Endothelial cell of umbilical vein (primary cell): Measurements from ENCODE around the gene COQ4. TPM values are rescaled to one million over a fixed set of nuclear protein-coding genes. Genes with fewer than 3 reads are reported as not detected.

Source experiments
- BruUV-seq: library from RNA; stranded (reverse); fragments of 400-500 nt; replicated peaks from 2 replicates; lab custom pipeline; 2021; lab: Mats Ljungman, UMichigan
- CTCF ChIA-PET: fragments of 300-600, 350-600 bp; sonication (Branson Sonifier 250); formaldehyde crosslinking; loops from one replicate; lab custom pipeline; 2021; ENCODE audit warnings: antibody characterized with exemption, inconsistent platforms; lab: Charles Lee
- POLR2A ChIA-PET: fragments of 300-600, 350-600 bp; sonication (Branson Sonifier 250); formaldehyde crosslinking; loops from one replicate; lab custom pipeline; 2021; ENCODE audit warnings: antibody characterized with exemption, inconsistent platforms; lab: Charles Lee
- DNase-seq: peaks from one replicate; pipeline ENCODE4 v3.0.0-alpha.2; 2011; ENCODE audit warnings: low read depth, low spot score
- FAIRE-seq: peaks from 2 replicates; lab custom pipeline; 2011; peaks lifted over from hg19 to GRCh38; lab: Jason Lieb, UNC
- H2AFZ ChIP-seq: 2 replicates; pipeline ENCODE4 v1.6.0; 2012; ENCODE audit warnings: low read depth, low read length, control low read depth, inconsistent platforms
- H3K27ac ChIP-seq: 2 replicates; pipeline ENCODE4 v1.5.1; 2011; ENCODE audit warnings: low read depth, mild to moderate bottlenecking, control low read depth, low read length, moderate library complexity; ENCODE audit not compliant: insufficient read depth
- H3K27me3 ChIP-seq, 2 experiments: 2 replicates each; pipeline versions ENCODE4 v1.6.0 to v1.6.1; 2011; ENCODE audit warnings: low read length in 2 of 2, mixed read lengths in 1 of 2; ENCODE audit not compliant: control insufficient read depth in 2 of 2, insufficient read depth in 2 of 2
- H3K36me3 ChIP-seq, 2 experiments: 2 replicates in 1 of 2; 3 replicates in 1 of 2; pipeline ENCODE4 v1.5.1; 2011; ENCODE audit warnings: low read length in 2 of 2, mild to moderate bottlenecking in 1 of 2, moderate library complexity in 1 of 2; ENCODE audit not compliant: control insufficient read depth in 2 of 2, insufficient read depth in 2 of 2; ENCODE audit errors: extremely low read depth in 1 of 2
- H3K4me1 ChIP-seq: 3 replicates; pipeline ENCODE4 v1.5.1; 2011; ENCODE audit warnings: mild to moderate bottlenecking, low read length; ENCODE audit not compliant: control insufficient read depth, insufficient read depth; ENCODE audit errors: extremely low read depth
- H3K4me2 ChIP-seq: 2 replicates; pipeline ENCODE4 v1.6.1; 2011; ENCODE audit warnings: low read length, control low read depth, mixed read lengths; ENCODE audit not compliant: insufficient read depth
- H3K4me3 ChIP-seq, 3 experiments: fragments of 200-600 bp in 1 of 3; sonication (generic), shearing (Covaris generic) in 1 of 3; replicated peaks in 1 of 3; 2 replicates each; pipeline ENCODE4 v1.5.1; 2011 to 2016; ENCODE audit warnings: control low read depth in 3 of 3, low read length in 3 of 3, mild to moderate bottlenecking in 2 of 3, inconsistent platforms in 1 of 3, low read depth in 1 of 3, moderate library complexity in 1 of 3; ENCODE audit not compliant: insufficient read depth in 1 of 3
- H3K79me2 ChIP-seq: 2 replicates; pipeline ENCODE4 v1.6.0; 2012; ENCODE audit warnings: low read length, inconsistent platforms; ENCODE audit not compliant: control insufficient read depth, insufficient read depth
- H3K9ac ChIP-seq: replicated peaks from 2 replicates; pipeline ENCODE3; 2011; ENCODE audit warnings: low read length, control low read depth; ENCODE audit not compliant: insufficient read depth; ENCODE audit errors: extremely low read depth
- H3K9me1 ChIP-seq: replicated peaks from 3 replicates; pipeline ENCODE4 v1.6.0; 2011; ENCODE audit warnings: mild to moderate bottlenecking, low read length; ENCODE audit not compliant: control insufficient read depth, insufficient read depth; ENCODE audit errors: extremely low read depth
- H3K9me3 ChIP-seq: replicated peaks from 2 replicates; pipeline ENCODE4 v1.5.1; 2012; ENCODE audit warnings: low read length, inconsistent platforms; ENCODE audit not compliant: control insufficient read depth, insufficient read depth
- H4K20me1 ChIP-seq: replicated peaks from 2 replicates; pipeline ENCODE3; 2011; ENCODE audit warnings: mild to moderate bottlenecking, low read length; ENCODE audit not compliant: control insufficient read depth, insufficient read depth; ENCODE audit errors: extremely low read depth
- EZH2 ChIP-seq: IDR thresholded peaks from 2 replicates; pipeline ENCODE4 v1.6.1; 2012; ENCODE audit warnings: borderline replicate concordance, low read depth, mild to moderate bottlenecking, moderate library complexity, low read length, inconsistent platforms; ENCODE audit not compliant: severe bottlenecking
- FOS ChIP-seq: IDR thresholded peaks from 2 replicates; pipeline ENCODE4 v1.6.1; 2011; ENCODE audit warnings: mild to moderate bottlenecking, low read length, moderate library complexity, borderline replicate concordance; ENCODE audit not compliant: insufficient read depth
- GATA2 ChIP-seq: IDR thresholded peaks from 2 replicates; pipeline ENCODE4 v1.7.0; 2011; ENCODE audit warnings: low read depth, mild to moderate bottlenecking, moderate library complexity, mixed read lengths, low read length; ENCODE audit not compliant: insufficient read length, insufficient read depth
- JUN ChIP-seq: IDR thresholded peaks from 2 replicates; pipeline ENCODE4 v1.6.1; 2011; ENCODE audit warnings: borderline replicate concordance, low read depth; ENCODE audit not compliant: insufficient read length, insufficient read depth
- MAX ChIP-seq: IDR thresholded peaks from 2 replicates; pipeline ENCODE4 v1.6.1; 2011; ENCODE audit not compliant: insufficient read depth, insufficient read length
- MYC ChIP-seq: IDR thresholded peaks from one replicate; pipeline ENCODE4 v1.6.1; 2011; ENCODE audit warnings: mild to moderate bottlenecking, low read depth, low read length
- POLR2A ChIP-seq: IDR thresholded peaks from 2 replicates; pipeline ENCODE4 v1.6.1; 2012; ENCODE audit warnings: low read depth, mild to moderate bottlenecking, control low read depth, low read length
- POLR2AphosphoS5 ChIP-seq: IDR thresholded peaks from 2 replicates; pipeline ENCODE4 v1.6.1; 2012; ENCODE audit warnings: low read depth, mild to moderate bottlenecking, control low read depth, low read length, moderate library complexity; ENCODE audit not compliant: insufficient read depth
- dilution Hi-C: fragments of 300-500 bp; cut with MboI; formaldehyde crosslinking; loops from one replicate; pipeline ENCODE4 v1.15.0; 2019; ENCODE audit warnings: low sequenced_read_pairs; ENCODE audit not compliant: extremely low pct_ligation_motif_present
- intact Hi-C: fragments of 100-400 bp; cut with micrococcal nuclease; formaldehyde crosslinking; loops from one replicate; pipeline ENCODE4 v1.10.0; 2022
- polyA plus RNA-seq, 4 experiments: library from polyadenylated mRNA; depleted of rRNA in 3 of 4; stranded (reverse) in 3 of 4; unstranded in 1 of 4; fragments of >200 nt; gene quantifications; 2 replicates each; pipeline versions ENCODE4 v1.2.1 to v1.2.3, GENCODE V29; 2011 to 2012; ENCODE audit warnings: missing spikeins in 1 of 4
- total RNA-seq: library from RNA; stranded (reverse); gene quantifications from 2 replicates; pipeline ENCODE4 v1.2.3, GENCODE V29; 2021
- TF ChIP-seq, protein P1 (sequence below), 2 donors: IDR thresholded peaks; 1 replicate in 1 of 2; 2 replicates in 1 of 2; pipeline ENCODE4 v1.5.1; 2011; ENCODE audit warnings: low read length in 2 of 2, mild to moderate bottlenecking in 2 of 2, moderate library complexity in 2 of 2, control low read depth in 1 of 2, inconsistent platforms in 1 of 2, low read depth in 1 of 2; ENCODE audit not compliant: insufficient read depth in 1 of 2; ENCODE audit errors: extremely low read depth in 1 of 2

Gene COQ4
- total and polyA plus RNA-seq, 2 donors (not counting 3 experiments of a cell fraction or from before 2014, with no cell fraction given), result 44.4 to 78.1 TPM

- H3K4me2 ChIP-seq, result peak overlapping the region; percentile 68
- ChIA-PET POLR2A (interaction anchor here (1.7 kb wide), 1 partner anchor 180 kb away, joined by 6 read pairs; the partner anchor contains the start of gene SPTAN1), CTCF (interaction anchor here (1.8 to 3.8 kb wide), 5 partner anchors 10 to 48 kb away, joined by 4 to 50 read pairs (median 10); partner anchors contain the start of gene CERCAM)
- H3K27ac ChIP-seq, result peak overlapping the region; percentile 82
- dilution Hi-C loops, result no loop called here
- H3K4me3 ChIP-seq, result peak overlapping the region in 2 of 3 experiments; percentile 87 to 95
- peaks cover 0 to 3% of the 10 kb centered on the region in 2 experiments for H3K36me3 ChIP-seq
- DNase-seq (peak; percentile 60), FAIRE-seq (no peak)
- H3K4me1 ChIP-seq, result peaks cover 17% of the 10 kb centered on the region
- intact Hi-C loops, result no loop called here
- no peak overlapping the region for H2AFZ ChIP-seq
- no peak for TF ChIP-seq POLR2AphosphoS5
- TF ChIP-seq MYC, result peak; percentile 19
- no peak for TF ChIP-seq POLR2A
- H3K9me3 ChIP-seq, result no peaks in the 10 kb centered on the region
- no peaks in the 10 kb centered on the region for H3K27me3 ChIP-seq
- peak overlapping the region; percentile 87 for H3K9ac ChIP-seq
- H3K79me2 ChIP-seq, result peaks cover 48% of the 10 kb centered on the region
- no TSS peak for BruUV-seq
- no peaks in the 10 kb centered on the region for H4K20me1 ChIP-seq
- H3K9me1 ChIP-seq, result no peaks in the 10 kb centered on the region
These were observed 49.6 kb downstream of the COQ4 start for GRCh38 chr9:128372188-128372641.

- TF ChIP-seq MAX (no peak), GATA2 (no peak), JUN (no peak), FOS (no peak), EZH2 (no peak), MYC (no peak), POLR2A (no peak), POLR2AphosphoS5 (no peak)
- TF ChIP-seq, protein P1, sequence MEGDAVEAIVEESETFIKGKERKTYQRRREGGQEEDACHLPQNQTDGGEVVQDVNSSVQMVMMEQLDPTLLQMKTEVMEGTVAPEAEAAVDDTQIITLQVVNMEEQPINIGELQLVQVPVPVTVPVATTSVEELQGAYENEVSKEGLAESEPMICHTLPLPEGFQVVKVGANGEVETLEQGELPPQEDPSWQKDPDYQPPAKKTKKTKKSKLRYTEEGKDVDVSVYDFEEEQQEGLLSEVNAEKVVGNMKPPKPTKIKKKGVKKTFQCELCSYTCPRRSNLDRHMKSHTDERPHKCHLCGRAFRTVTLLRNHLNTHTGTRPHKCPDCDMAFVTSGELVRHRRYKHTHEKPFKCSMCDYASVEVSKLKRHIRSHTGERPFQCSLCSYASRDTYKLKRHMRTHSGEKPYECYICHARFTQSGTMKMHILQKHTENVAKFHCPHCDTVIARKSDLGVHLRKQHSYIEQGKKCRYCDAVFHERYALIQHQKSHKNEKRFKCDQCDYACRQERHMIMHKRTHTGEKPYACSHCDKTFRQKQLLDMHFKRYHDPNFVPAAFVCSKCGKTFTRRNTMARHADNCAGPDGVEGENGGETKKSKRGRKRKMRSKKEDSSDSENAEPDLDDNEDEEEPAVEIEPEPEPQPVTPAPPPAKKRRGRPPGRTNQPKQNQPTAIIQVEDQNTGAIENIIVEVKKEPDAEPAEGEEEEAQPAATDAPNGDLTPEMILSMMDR (IDR thresholded peaks at IDR 0.05; ENCODE audit: extremely low read depth in 1 of 2, insufficient read depth in 1 of 2, low read depth in 1 of 2, low read length in 2 of 2), result no peak
- H3K27ac ChIP-seq, result peak overlapping the region; percentile 32
- H3K9ac ChIP-seq, result no peak overlapping the region
- dilution Hi-C loops (no loop called here), intact Hi-C loops (no loop called here)
- no peaks in the 10 kb centered on the region for H4K20me1 ChIP-seq
- DNase-seq, result peak; percentile 15
- peak; percentile 75 for FAIRE-seq
- no peaks in the 10 kb centered on the region for H3K9me3 ChIP-seq
- no TSS peak for BruUV-seq
- H3K4me1 ChIP-seq, result peaks cover 17% of the 10 kb centered on the region
- peaks cover 48% of the 10 kb centered on the region for H3K79me2 ChIP-seq
- no peak overlapping the region for H2AFZ ChIP-seq
- ChIA-PET CTCF (interaction anchor here (2.5 to 3.8 kb wide), 2 partner anchors 11 to 47 kb away, joined by 19 to 50 read pairs; partner anchors contain the start of gene CERCAM), POLR2A (no interaction called here)
- H3K4me2 ChIP-seq, result peak overlapping the region; percentile 68
- H3K36me3 ChIP-seq, result peaks cover 0 to 3% of the 10 kb centered on the region in 2 experiments
- no peak overlapping the region for H3K4me3 ChIP-seq
- no peaks in the 10 kb centered on the region for H3K9me1 ChIP-seq
- no peaks in the 10 kb centered on the region for H3K27me3 ChIP-seq
These were observed 50.1 kb downstream of the COQ4 start for GRCh38 chr9:128372784-128373183.
